GM12878 (cell line): ENCODE measurements around the gene JADE2. TPM values are rescaled to one million over a fixed set of nuclear protein-coding genes. Genes with fewer than 3 reads are reported as not detected.

Source experiments
- ATAC-seq: fragments of 200-7000 bp; cut with Tn5 transposase; 3 replicates; pipeline ENCODE4 v1.9.1; 2020; ENCODE audit warnings: mild to moderate bottlenecking, moderate library complexity
- BruUV-seq: library from RNA; stranded (reverse); fragments of 400-500 nt; replicated peaks from 2 replicates; lab custom pipeline; 2021; lab: Mats Ljungman, UMichigan
- CTCF ChIA-PET: fragments of 300-600 bp; sonication (Branson Sonifier 250); formaldehyde crosslinking; extraction: SDS; loops from one replicate; lab custom pipeline; 2021; ENCODE audit warnings: inconsistent platforms; lab: Yijun Ruan, JAX
- POLR2A ChIA-PET: fragments of 350-600 bp; formaldehyde crosslinking; extraction: SDS; loops from one replicate; lab custom pipeline; 2021; ENCODE audit warnings: inconsistent platforms; lab: Charles Lee
- RAD21 ChIA-PET: fragments of 300-600 bp; sonication (Branson Sonifier 250); formaldehyde crosslinking; loops from one replicate; lab custom pipeline; 2023; ENCODE audit warnings: antibody characterized with exemption; ENCODE audit not compliant: unreplicated experiment; lab: Charles Lee
- SMC1A ChIA-PET: fragments of 300-600 bp; sonication (Branson Sonifier 250); formaldehyde crosslinking; loops from one replicate; lab custom pipeline; 2023; ENCODE audit not compliant: unreplicated experiment, uncharacterized antibody; lab: Charles Lee
- DNase-seq: peaks from one replicate; pipeline ENCODE4 v3.0.0-alpha.2; 2011; ENCODE audit warnings: low read depth, low spot score
- FAIRE-seq: peaks from 3 replicates; lab custom pipeline; 2011; peaks lifted over from hg19 to GRCh38; lab: Jason Lieb, UNC
- H2AFZ ChIP-seq: 2 replicates; pipeline ENCODE4 v1.6.0; 2011; ENCODE audit warnings: low read depth, low read length, control low read depth; ENCODE audit not compliant: control insufficient read depth
- H3K27ac ChIP-seq: 2 replicates; pipeline ENCODE4 v1.5.1; 2011; ENCODE audit warnings: control low read depth; ENCODE audit not compliant: control insufficient read depth, insufficient read depth
- H3K27me3 ChIP-seq, 2 experiments: replicated peaks in 1 of 2; 2 replicates each; pipeline versions ENCODE4 v1.6.0 to v1.6.1; 2011; ENCODE audit warnings: low read length in 1 of 2; ENCODE audit not compliant: control insufficient read depth in 2 of 2, insufficient read depth in 2 of 2
- H3K36me3 ChIP-seq, 2 experiments: 2 replicates each; pipeline ENCODE4 v1.5.1; 2011; ENCODE audit warnings: low read length in 1 of 2; ENCODE audit not compliant: control insufficient read depth in 2 of 2, insufficient read depth in 2 of 2
- H3K4me1 ChIP-seq: 2 replicates; pipeline ENCODE4 v1.6.1; 2011; ENCODE audit warnings: mild to moderate bottlenecking, low read length, moderate library complexity, mixed read lengths; ENCODE audit not compliant: control insufficient read depth, insufficient read depth
- H3K4me2 ChIP-seq: 2 replicates; pipeline ENCODE4 v1.6.0; 2011; ENCODE audit warnings: control low read depth; ENCODE audit not compliant: control insufficient read depth, insufficient read depth
- H3K4me3 ChIP-seq: fragments of 200-600 bp; sonication (generic); 2 replicates; pipeline ENCODE4 v1.5.1; 2016
- H3K79me2 ChIP-seq: 2 replicates; pipeline ENCODE4 v1.6.0; 2011; ENCODE audit warnings: low read length; ENCODE audit not compliant: control insufficient read depth, insufficient read depth
- H3K9ac ChIP-seq: 2 replicates; pipeline ENCODE4 v1.8.0; 2011; ENCODE audit warnings: low read length, control low read depth, mixed read lengths; ENCODE audit not compliant: control insufficient read depth, insufficient read depth
- H3K9me3 ChIP-seq: replicated peaks from 3 replicates; pipeline ENCODE4 v1.5.1; 2011; ENCODE audit warnings: mild to moderate bottlenecking, low read length; ENCODE audit not compliant: control insufficient read depth, insufficient read depth
- H4K20me1 ChIP-seq: 2 replicates; pipeline ENCODE4 v1.6.0; 2011; ENCODE audit not compliant: control insufficient read depth, insufficient read depth
- BMI1 ChIP-seq: fragments of 450-650 bp; IDR thresholded peaks from 2 replicates; pipeline ENCODE4 v1.6.1; 2016; ENCODE audit warnings: mild to moderate bottlenecking, moderate library complexity, borderline replicate concordance
- CBX3 ChIP-seq: fragments of 200-600 bp; sonication (generic); IDR thresholded peaks from 2 replicates; pipeline ENCODE4 v1.6.1; 2016; ENCODE audit warnings: low read depth, borderline replicate concordance
- DPF2 ChIP-seq: fragments of 450-650 bp; IDR thresholded peaks from 2 replicates; pipeline ENCODE4 v1.6.1; 2017; ENCODE audit warnings: mild to moderate bottlenecking
- ETV6 ChIP-seq, 2 experiments: fragments of 450-650 bp in 1 of 2; IDR thresholded peaks in 1 of 2; conservative IDR thresholded peaks in 1 of 2; 2 replicates each; pipeline ENCODE4 v1.6.1; 2014; ENCODE audit warnings: antibody characterized with exemption in 1 of 2, borderline replicate concordance in 1 of 2, low read depth in 1 of 2, mild to moderate bottlenecking in 1 of 2, moderate library complexity in 1 of 2
- MXI1 ChIP-seq: fragments of 150-350 bp; IDR thresholded peaks from 2 replicates; pipeline ENCODE4 v1.6.1; 2011; ENCODE audit warnings: low read depth, mild to moderate bottlenecking, inconsistent platforms, low read length, improper control_type of control experiment
- NFIC ChIP-seq: IDR thresholded peaks from 2 replicates; pipeline ENCODE4 v1.6.1; 2012; ENCODE audit warnings: low read depth, mild to moderate bottlenecking, inconsistent platforms, low read length, moderate library complexity
- NR2F1 ChIP-seq: fragments of 450-650 bp; conservative IDR thresholded peaks from 2 replicates; pipeline ENCODE4 v1.6.1; 2017; ENCODE audit warnings: mild to moderate bottlenecking
- POU2F2 ChIP-seq: IDR thresholded peaks from 3 replicates; pipeline ENCODE4 v1.6.1; 2011; ENCODE audit warnings: low read depth, mild to moderate bottlenecking, low read length, borderline replicate concordance
- TCF3 ChIP-seq: IDR thresholded peaks from 2 replicates; pipeline ENCODE4 v1.6.1; 2012; ENCODE audit warnings: low read depth, mild to moderate bottlenecking, low read length, borderline replicate concordance; ENCODE audit not compliant: insufficient read depth
- USF2 ChIP-seq: IDR thresholded peaks from 2 replicates; pipeline ENCODE4 v1.6.1; 2011; ENCODE audit warnings: low read depth, low read length, improper control_type of control experiment, borderline replicate concordance
- ZBTB11 ChIP-seq: fragments of 450-650 bp; formaldehyde crosslinking; IDR thresholded peaks from 2 replicates; pipeline ENCODE4 v1.5.0; 2022; ENCODE audit warnings: mild to moderate bottlenecking, missing genetic modification characterization
- ZNF622 ChIP-seq: fragments of 450-650 bp; IDR thresholded peaks from 2 replicates; pipeline ENCODE4 v1.6.1; 2017; ENCODE audit warnings: mild to moderate bottlenecking, inconsistent platforms
- WGBS: methylation state at CpG from one replicate; pipeline ENCODE4 v1.1.6; 2016; ENCODE audit warnings: low lambda C conversion rate; ENCODE audit not compliant: insufficient replicate concordance, insufficient coverage; ENCODE audit errors: missing lambda C conversion rate; 5-methylcytosine and 5-hydroxymethylcytosine counted together
- in situ Hi-C: fragments of 300-500 bp; cut with MboI; formaldehyde crosslinking; loops from 9 replicates; pipeline ENCODE4 v1.14.3; 2018; ENCODE audit warnings: mixed read lengths
- intact Hi-C: fragments of 100-400 bp; cut with micrococcal nuclease; formaldehyde crosslinking; loops from one replicate; pipeline ENCODE4 v1.14.2; 2022; ENCODE audit not compliant: unreplicated experiment
- polyA plus RNA-seq, 11 experiments: library from polyadenylated mRNA; depleted of rRNA in 4 of 11; unstranded in 6 of 11; stranded (reverse) in 5 of 11; fragments of >200 nt; fragmentation: Nextera tagmentation in 4 of 11; fragmentation: Illumina TruSeq in 1 of 11; extraction: Ambion mirVana in 4 of 11; extraction: Trizol in 1 of 11; gene quantifications; 1 replicate in 1 of 11; 2 replicates in 10 of 11; pipeline versions ENCODE4 v1.2.1 to v1.2.3, GENCODE V29; 2011 to 2016; ENCODE audit warnings: inconsistent platforms in 2 of 11, missing spikeins in 2 of 11, low read depth in 1 of 11
- total RNA-seq, 4 experiments: library from RNA; depleted of rRNA in 3 of 4; stranded (reverse); fragments of >200 nt in 3 of 4; fragmentation: Illumina TruSeq in 1 of 4; extraction: Trizol in 1 of 4; gene quantifications; 2 replicates each; pipeline versions ENCODE4 v1.2.1 to v1.2.3, GENCODE V29; 2013 to 2021
- TF ChIP-seq, protein P1 (sequence below): fragments of 450-650 bp; IDR thresholded peaks from 2 replicates; pipeline ENCODE4 v1.6.1; 2018; ENCODE audit warnings: borderline replicate concordance, mild to moderate bottlenecking; ENCODE audit not compliant: partially characterized antibody
- TF ChIP-seq, protein P2 (sequence below): IDR thresholded peaks from 2 replicates; pipeline ENCODE4 v1.6.1; 2012; ENCODE audit warnings: low read depth, low read length, improper control_type of control experiment

JADE2 gene
- total and polyA plus RNA-seq, 10 of the 15 experiments (the other 5 are each of a cell fraction or from before 2014, with no cell fraction given): 1.5 to 67.0 (median 22.4) TPM

DNA sequence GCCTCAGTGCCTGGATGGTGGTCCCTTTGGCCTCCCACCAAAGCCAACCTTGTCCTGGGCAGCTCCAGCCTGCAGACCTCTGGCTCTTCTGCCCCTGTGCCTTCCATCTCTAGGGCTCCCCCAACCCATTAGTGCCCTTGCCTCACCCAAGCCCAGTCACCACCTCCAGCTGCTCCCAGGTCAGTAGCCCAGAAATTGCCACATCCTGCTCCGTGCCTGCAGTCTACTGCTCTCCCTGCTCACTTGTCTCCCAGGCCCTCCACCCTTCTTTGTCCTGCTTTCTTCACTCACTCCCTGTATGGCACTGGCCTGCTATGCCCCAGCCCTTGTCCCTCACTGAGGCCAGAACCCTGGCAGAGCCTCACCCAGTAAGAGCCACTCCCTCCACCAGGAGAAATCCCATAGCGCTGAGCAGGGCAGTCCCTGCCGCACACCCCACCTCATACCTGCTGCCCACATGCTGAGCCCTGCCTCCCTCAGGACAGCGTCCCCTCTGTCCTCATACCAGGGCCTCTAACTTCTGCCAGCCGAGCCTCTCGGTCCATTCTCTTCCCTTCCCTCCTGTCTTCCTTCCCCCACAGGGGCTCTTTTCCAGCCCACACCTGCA, 44.4 kb downstream of the JADE2 start (continued):
- TF ChIP-seq, protein P1, sequence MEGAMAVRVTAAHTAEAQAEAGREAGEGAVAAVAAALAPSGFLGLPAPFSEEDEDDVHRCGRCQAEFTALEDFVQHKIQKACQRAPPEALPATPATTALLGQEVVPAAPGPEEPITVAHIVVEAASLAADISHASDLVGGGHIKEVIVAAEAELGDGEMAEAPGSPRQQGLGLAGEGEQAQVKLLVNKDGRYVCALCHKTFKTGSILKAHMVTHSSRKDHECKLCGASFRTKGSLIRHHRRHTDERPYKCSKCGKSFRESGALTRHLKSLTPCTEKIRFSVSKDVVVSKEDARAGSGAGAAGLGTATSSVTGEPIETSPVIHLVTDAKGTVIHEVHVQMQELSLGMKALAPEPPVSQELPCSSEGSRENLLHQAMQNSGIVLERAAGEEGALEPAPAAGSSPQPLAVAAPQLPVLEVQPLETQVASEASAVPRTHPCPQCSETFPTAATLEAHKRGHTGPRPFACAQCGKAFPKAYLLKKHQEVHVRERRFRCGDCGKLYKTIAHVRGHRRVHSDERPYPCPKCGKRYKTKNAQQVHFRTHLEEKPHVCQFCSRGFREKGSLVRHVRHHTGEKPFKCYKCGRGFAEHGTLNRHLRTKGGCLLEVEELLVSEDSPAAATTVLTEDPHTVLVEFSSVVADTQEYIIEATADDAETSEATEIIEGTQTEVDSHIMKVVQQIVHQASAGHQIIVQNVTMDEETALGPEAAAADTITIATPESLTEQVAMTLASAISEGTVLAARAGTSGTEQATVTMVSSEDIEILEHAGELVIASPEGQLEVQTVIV: no peak

- ChIA-PET SMC1A (no interaction called here), POLR2A (no interaction called here), RAD21 (no interaction called here), CTCF (no interaction called here)
- no peak overlapping the region for H3K4me3 ChIP-seq
- peaks cover 3% of the 10 kb centered on the region; the same call in 1 of the 2 replicates for H3K4me1 ChIP-seq
- DNase-seq: no peak
- H3K9ac ChIP-seq: no peak overlapping the region
- FAIRE-seq: no peak
- WGBS: 100% methylated on average over 9 of the region's 9 CpGs
- H3K36me3 ChIP-seq: peaks cover 28 to 70% of the 10 kb centered on the region in 2 experiments; a peak in 3 of 4 replicates
- in situ Hi-C loops (no loop called here), intact Hi-C loops (no loop called here)
- H2AFZ ChIP-seq: no peak overlapping the region
- H4K20me1 ChIP-seq: no peaks in the 10 kb centered on the region; the same call in 1 of the 2 replicates
- no peak for ATAC-seq
- no peaks in the 10 kb centered on the region for H3K79me2 ChIP-seq
- H3K27me3 ChIP-seq: no peaks in the 10 kb centered on the region
- H3K27ac ChIP-seq: no peak overlapping the region
- no TSS peak for BruUV-seq
- no peaks in the 10 kb centered on the region for H3K9me3 ChIP-seq
- H3K4me2 ChIP-seq: no peak overlapping the region
- TF ChIP-seq BMI1 (no peak), CBX3 (no peak), NFIC (no peak), DPF2 (no peak), ETV6 (conservative IDR thresholded peaks at IDR 0.05 in 1 of 2, IDR thresholded peaks at IDR 0.05 in 1 of 2; ENCODE audit: borderline replicate concordance in 1 of 2, low read depth in 1 of 2) (no peak), USF2 (no peak), MXI1 (no peak), TCF3 (no peak), NR2F1 (no peak), ZBTB11 (CRISPR knock-in tag) (no peak), POU2F2 (no peak), ZNF622 (no peak)
- TF ChIP-seq, protein P2, sequence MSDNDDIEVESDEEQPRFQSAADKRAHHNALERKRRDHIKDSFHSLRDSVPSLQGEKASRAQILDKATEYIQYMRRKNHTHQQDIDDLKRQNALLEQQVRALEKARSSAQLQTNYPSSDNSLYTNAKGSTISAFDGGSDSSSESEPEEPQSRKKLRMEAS: no peak
These were observed 44.9 kb downstream of the JADE2 start for GRCh38 chr5:134570365-134570758.
